GM12891 (cell line): ENCODE results near the gene ANLN.

Source experiments
- PAX5 ChIP-seq: IDR thresholded peaks from 2 replicates; pipeline ENCODE4 v1.6.1; 2011; ENCODE audit warnings: low read length, moderate library complexity, mild to moderate bottlenecking; ENCODE audit not compliant: insufficient read depth, severe bottlenecking
- POLR2A ChIP-seq: IDR thresholded peaks from 2 replicates; pipeline ENCODE4 v1.6.1; 2011; ENCODE audit warnings: low read depth, low read length, control low read depth
- POLR2AphosphoS5 ChIP-seq: IDR thresholded peaks from 2 replicates; pipeline ENCODE4 v1.6.1; 2011; ENCODE audit warnings: low read depth, low read length, control low read depth
- POU2F2 ChIP-seq: IDR thresholded peaks from 2 replicates; pipeline ENCODE4 v1.6.1; 2011; ENCODE audit warnings: low read depth, mild to moderate bottlenecking, control low read depth, low read length, moderate library complexity
- SPI1 ChIP-seq: IDR thresholded peaks from 2 replicates; pipeline ENCODE4 v1.6.1; 2011; ENCODE audit warnings: low read depth, low read length, control low read depth
- TAF1 ChIP-seq: IDR thresholded peaks from 2 replicates; pipeline ENCODE4 v1.6.1; 2011; ENCODE audit warnings: low read depth, low read length, control low read depth

GRCh38 chr7:36423633-36424032, 34.0 kb downstream of the ANLN start:
- TF ChIP-seq POLR2AphosphoS5 (no peak), POLR2A (no peak), TAF1 (no peak), PAX5 (no peak), SPI1 (no peak), POU2F2 (no peak)
